Measurements from ENCODE around the gene NTS.

DNA sequence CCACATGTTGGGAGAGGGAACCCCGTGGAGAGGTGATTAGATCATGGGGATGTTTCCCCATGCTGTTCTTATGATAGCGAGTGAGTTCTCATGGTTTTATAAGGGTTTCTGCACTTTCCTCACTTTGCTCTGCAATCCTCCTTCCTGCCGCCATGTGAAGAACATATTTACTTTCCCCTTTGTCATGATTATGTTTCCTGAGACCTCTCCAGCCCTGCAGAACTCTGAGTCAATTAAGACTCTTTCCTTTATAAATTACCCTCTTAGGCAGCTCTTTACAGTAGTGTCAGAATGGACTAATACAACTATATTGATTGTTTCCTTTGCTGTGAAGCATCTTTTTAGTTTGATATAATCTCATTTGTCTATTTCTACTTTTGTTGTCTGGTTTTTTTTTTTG lies 24.8 kb upstream of the NTS start:
- TF ChIP-seq CTCF (IDR thresholded peaks at IDR 0.05) (no peak), POLR2A (IDR thresholded peaks at IDR 0.05) (no peak), EP300 (IDR thresholded peaks at IDR 0.05) (no peak)

Data from tibial nerve (tissue), 4 donors.